Activated naive CD8-positive, alpha-beta T cell treated with anti-CD3 and anti-CD28 coated beads, Interleukin-2, amount 50 U/mL, for 24 hours (primary cell): Measurements from ENCODE around the gene VN1R4.
A peak's percentile ranks its signal among the peaks of the same experiment; 100 is the strongest.
"Not testable (repeated sequence)": the region's sequence is repeated elsewhere in the genome, so short reads cannot be mapped to it uniquely, and the experiment has no call there.

Experiments
- ATAC-seq: fragments of 150-1000 bp; cut with Tn5 transposase; one replicate; pipeline ENCODE4 v1.10.0; 2021
- DNase-seq: peaks from one replicate; pipeline ENCODE4 v3.0.0; 2021
- H3K27ac Mint-ChIP-seq: one replicate; pipeline ENCODE4 v1.8.0; 2021; ENCODE audit warnings: mild to moderate bottlenecking, mixed read lengths
- H3K27me3 Mint-ChIP-seq: one replicate; pipeline ENCODE4 v1.8.0; 2021; ENCODE audit warnings: mixed read lengths
- H3K36me3 Mint-ChIP-seq: one replicate; pipeline ENCODE4 v1.8.0; 2021; ENCODE audit warnings: low read depth, mixed read lengths
- H3K4me1 Mint-ChIP-seq: one replicate; pipeline ENCODE4 v1.8.0; 2021; ENCODE audit warnings: mixed read lengths
- H3K4me3 Mint-ChIP-seq: one replicate; pipeline ENCODE4 v1.8.0; 2021; ENCODE audit warnings: mild to moderate bottlenecking, moderate library complexity, mixed read lengths
- H3K9me3 Mint-ChIP-seq: one replicate; pipeline ENCODE4 v1.8.0; 2021; ENCODE audit warnings: mixed read lengths

VN1R4 gene, protein sequence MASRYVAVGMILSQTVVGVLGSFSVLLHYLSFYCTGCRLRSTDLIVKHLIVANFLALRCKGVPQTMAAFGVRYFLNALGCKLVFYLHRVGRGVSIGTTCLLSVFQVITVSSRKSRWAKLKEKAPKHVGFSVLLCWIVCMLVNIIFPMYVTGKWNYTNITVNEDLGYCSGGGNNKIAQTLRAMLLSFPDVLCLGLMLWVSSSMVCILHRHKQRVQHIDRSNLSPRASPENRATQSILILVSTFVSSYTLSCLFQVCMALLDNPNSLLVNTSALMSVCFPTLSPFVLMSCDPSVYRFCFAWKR

DNA sequence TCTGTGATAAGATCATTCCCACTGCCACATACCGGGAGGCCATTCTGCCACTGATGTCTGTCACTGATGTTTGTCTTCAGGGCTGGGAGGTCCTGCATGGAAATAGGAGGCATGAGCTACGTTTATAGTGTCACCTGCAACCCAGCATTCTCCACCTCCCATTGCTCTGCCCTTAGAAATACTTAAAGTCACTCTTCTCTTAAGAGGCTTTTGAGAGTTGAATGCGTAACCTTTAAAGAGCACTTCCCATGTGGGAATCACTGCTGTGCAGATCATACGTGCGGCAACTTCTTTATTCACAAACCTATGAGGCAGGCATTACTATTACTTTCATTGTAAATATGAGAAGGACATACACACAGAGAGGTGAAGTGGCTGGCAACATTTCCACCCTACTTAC lies at the start of gene VN1R4:
Gene VN1R4, minus strand, starts transcription at position 101 of the 400 bp plus-strand sequence. Its CDS starts 58 bp downstream, at position 43.
- Mint-ChIP-seq H3K36me3 (peaks cover 12% of the 10 kb centered on the region), H3K9me3 (peaks cover 55% of the 10 kb centered on the region)
- not testable (repeated sequence) for ATAC-seq, H3K27ac Mint-ChIP-seq, H3K4me3 Mint-ChIP-seq, H3K27me3 Mint-ChIP-seq, DNase-seq, H3K4me1 Mint-ChIP-seq

- peaks cover 13% of the 10 kb centered on the region for H3K36me3 Mint-ChIP-seq
- H3K27me3 Mint-ChIP-seq, result peaks cover 19% of the 10 kb centered on the region
- H3K27ac Mint-ChIP-seq, result no peak overlapping the region
- no peaks in the 10 kb centered on the region for H3K4me1 Mint-ChIP-seq
- no peak for ATAC-seq
- no peak for DNase-seq
- no peak overlapping the region for H3K4me3 Mint-ChIP-seq
- peaks cover 48% of the 10 kb centered on the region for H3K9me3 Mint-ChIP-seq
These were observed 44.4 kb upstream of the VN1R4 start for GRCh38 chr19:53311897-53312296.

DNA sequence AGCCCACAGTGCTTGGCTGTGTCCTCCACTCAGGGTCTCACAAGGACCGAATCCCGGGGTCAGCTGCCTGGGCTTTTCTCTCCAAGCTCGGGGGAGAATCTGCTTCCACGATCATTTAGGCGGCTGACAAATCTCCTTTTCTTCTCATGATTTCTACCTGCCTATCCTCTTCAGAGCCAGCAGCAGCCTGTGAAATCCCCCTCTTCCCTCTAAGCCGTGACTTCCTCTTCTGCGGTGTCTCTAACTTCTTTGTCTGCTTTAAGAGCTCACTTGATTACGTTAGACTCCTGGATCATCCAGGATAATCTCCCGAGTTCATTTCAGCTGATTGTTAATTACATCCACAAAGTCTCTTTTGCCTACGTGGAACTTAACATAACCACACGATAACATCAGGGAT lies 43.5 kb upstream of the VN1R4 start:
- peaks cover 25% of the 10 kb centered on the region for H3K27me3 Mint-ChIP-seq

DNA sequence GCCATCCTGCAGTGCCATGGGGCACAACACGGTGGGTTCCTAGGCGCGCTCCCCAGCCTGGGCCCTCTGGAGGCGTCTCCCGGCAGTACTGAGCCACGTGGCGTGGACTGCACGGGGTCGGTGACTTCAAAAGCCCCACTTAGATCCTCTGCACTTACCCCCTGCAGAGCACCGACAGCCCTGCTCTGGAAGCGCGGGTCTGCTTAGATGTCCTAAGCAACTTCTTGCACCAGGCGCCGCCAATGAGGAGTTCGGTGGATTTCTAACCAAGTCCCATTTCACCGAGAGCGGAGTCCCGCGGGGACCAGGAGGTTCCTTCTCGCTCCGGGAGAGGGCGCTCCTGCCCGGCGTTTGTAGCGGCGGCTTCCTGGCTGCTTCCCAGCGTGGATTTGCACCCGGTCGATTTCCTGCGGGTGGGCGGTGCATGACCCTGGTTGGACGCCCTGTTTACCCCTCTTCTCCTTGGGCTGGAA lies 40.9 kb upstream of the VN1R4 start:
- DNase-seq, result peak; percentile 5

More for the DNA sequence above, 43.5 kb upstream of the VN1R4 start:
- Mint-ChIP-seq H3K36me3 (peaks cover 13% of the 10 kb centered on the region), H3K27ac (no peak overlapping the region), H3K4me1 (no peaks in the 10 kb centered on the region), H3K4me3 (no peak overlapping the region), H3K9me3 (peaks cover 47% of the 10 kb centered on the region)
- no peak for DNase-seq
- no peak for ATAC-seq

DNA sequence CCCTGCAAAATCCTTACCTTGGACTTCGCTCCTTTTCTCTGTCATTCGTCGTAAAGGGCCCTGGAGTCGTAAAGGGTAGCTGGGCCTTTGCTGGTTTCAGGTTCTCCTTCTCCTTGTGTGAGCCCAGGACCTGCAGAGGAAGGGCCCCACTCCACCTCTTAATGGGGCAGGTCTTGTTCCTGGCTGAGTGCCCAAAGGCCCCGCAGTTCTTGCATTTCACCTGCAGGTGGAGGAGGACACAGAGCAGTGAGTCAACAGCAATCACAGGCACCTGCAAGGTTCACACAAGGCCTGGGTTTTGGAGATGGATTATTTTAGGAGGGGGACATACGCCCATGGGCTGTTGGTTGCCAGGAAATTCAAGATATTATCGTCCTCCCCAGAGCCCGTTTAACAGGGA lies 33.8 kb upstream of the VN1R4 start:
- H3K27me3 Mint-ChIP-seq, H3K36me3 Mint-ChIP-seq, H3K4me3 Mint-ChIP-seq, ATAC-seq, DNase-seq, H3K27ac Mint-ChIP-seq, H3K4me1 Mint-ChIP-seq: not testable (repeated sequence)
- H3K9me3 Mint-ChIP-seq, result peaks cover 35% of the 10 kb centered on the region

More for the DNA sequence above, 40.9 kb upstream of the VN1R4 start:
- Mint-ChIP-seq H3K4me3 (no peak overlapping the region), H3K27ac (no peak overlapping the region), H3K4me1 (no peaks in the 10 kb centered on the region), H3K9me3 (peaks cover 50% of the 10 kb centered on the region), H3K36me3 (peaks cover 15% of the 10 kb centered on the region), H3K27me3 (peaks cover 26% of the 10 kb centered on the region)
- no peak for ATAC-seq

- Mint-ChIP-seq H3K36me3 (peaks cover 5% of the 10 kb centered on the region), H3K27ac (no peak overlapping the region), H3K4me3 (no peak overlapping the region), H3K4me1 (no peaks in the 10 kb centered on the region), H3K27me3 (no peaks in the 10 kb centered on the region), H3K9me3 (peaks cover 41% of the 10 kb centered on the region)
- DNase-seq (no peak), ATAC-seq (no peak)
These were observed 27.4 kb upstream of the VN1R4 start for GRCh38 chr19:53294786-53295441.

- H3K27ac Mint-ChIP-seq, result no peak overlapping the region
- peaks cover 5% of the 10 kb centered on the region for H3K36me3 Mint-ChIP-seq
- peaks cover 46% of the 10 kb centered on the region for H3K9me3 Mint-ChIP-seq
- H3K4me3 Mint-ChIP-seq, result no peak overlapping the region
- no peaks in the 10 kb centered on the region for H3K4me1 Mint-ChIP-seq
- ATAC-seq (no peak), DNase-seq (no peak)
- H3K27me3 Mint-ChIP-seq, result no peaks in the 10 kb centered on the region
These were observed 23.4 kb upstream of the VN1R4 start for GRCh38 chr19:53290758-53291549.

GRCh38 chr19:53285087-53285486 lies 17.6 kb upstream of the VN1R4 start:
- ATAC-seq, result no peak
- Mint-ChIP-seq H3K4me3 (no peak overlapping the region), H3K27ac (no peak overlapping the region), H3K4me1 (no peaks in the 10 kb centered on the region), H3K27me3 (no peaks in the 10 kb centered on the region), H3K9me3 (peaks cover 24% of the 10 kb centered on the region), H3K36me3 (peaks cover 1% of the 10 kb centered on the region)
- no peak for DNase-seq

- not testable (repeated sequence) for H3K36me3 Mint-ChIP-seq, H3K27me3 Mint-ChIP-seq, H3K4me3 Mint-ChIP-seq, H3K4me1 Mint-ChIP-seq, H3K27ac Mint-ChIP-seq, ATAC-seq
- peaks cover 23% of the 10 kb centered on the region for H3K9me3 Mint-ChIP-seq
- peak; percentile 10 for DNase-seq
These were observed 14.4 kb upstream of the VN1R4 start for GRCh38 chr19:53281947-53282346.

DNA sequence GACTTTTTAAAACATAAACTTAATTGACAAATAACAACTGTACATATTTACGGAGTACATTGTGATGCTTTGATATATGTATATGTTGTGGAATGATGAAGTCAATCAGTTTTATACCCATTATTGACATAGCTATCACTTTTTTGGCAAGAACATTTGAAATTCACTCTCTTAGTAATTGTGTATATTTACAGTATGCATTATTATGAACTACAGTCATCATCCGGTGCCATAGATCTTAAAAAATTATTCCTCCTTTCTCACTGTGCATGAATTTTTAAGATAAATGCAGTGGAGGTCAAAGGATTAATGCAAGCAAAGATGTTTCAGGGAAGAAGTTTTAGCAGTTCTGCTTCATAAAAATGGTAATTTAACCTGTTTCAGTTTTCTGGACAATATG lies 8.0 kb upstream of the VN1R4 start:
- no peak for ATAC-seq
- Mint-ChIP-seq H3K4me3 (no peak overlapping the region), H3K27me3 (no peaks in the 10 kb centered on the region), H3K27ac (no peak overlapping the region), H3K9me3 (peaks cover 52% of the 10 kb centered on the region), H3K4me1 (no peaks in the 10 kb centered on the region), H3K36me3 (peaks cover 6% of the 10 kb centered on the region)
- DNase-seq, result no peak

- Mint-ChIP-seq H3K36me3 (peaks cover 11% of the 10 kb centered on the region), H3K9me3 (peaks cover 50% of the 10 kb centered on the region), H3K4me3 (no peak overlapping the region), H3K27me3 (no peaks in the 10 kb centered on the region), H3K27ac (no peak overlapping the region), H3K4me1 (no peaks in the 10 kb centered on the region)
- ATAC-seq (no peak), DNase-seq (no peak)
These were observed 4.5 kb upstream of the VN1R4 start for GRCh38 chr19:53272044-53272443.

- H3K4me1 Mint-ChIP-seq, H3K27me3 Mint-ChIP-seq, ATAC-seq, H3K4me3 Mint-ChIP-seq, DNase-seq, H3K27ac Mint-ChIP-seq: not testable (repeated sequence)
- Mint-ChIP-seq H3K9me3 (peaks cover 56% of the 10 kb centered on the region), H3K36me3 (peaks cover 12% of the 10 kb centered on the region)
These were observed 2.3 kb upstream of the VN1R4 start for GRCh38 chr19:53269861-53270260.

DNA sequence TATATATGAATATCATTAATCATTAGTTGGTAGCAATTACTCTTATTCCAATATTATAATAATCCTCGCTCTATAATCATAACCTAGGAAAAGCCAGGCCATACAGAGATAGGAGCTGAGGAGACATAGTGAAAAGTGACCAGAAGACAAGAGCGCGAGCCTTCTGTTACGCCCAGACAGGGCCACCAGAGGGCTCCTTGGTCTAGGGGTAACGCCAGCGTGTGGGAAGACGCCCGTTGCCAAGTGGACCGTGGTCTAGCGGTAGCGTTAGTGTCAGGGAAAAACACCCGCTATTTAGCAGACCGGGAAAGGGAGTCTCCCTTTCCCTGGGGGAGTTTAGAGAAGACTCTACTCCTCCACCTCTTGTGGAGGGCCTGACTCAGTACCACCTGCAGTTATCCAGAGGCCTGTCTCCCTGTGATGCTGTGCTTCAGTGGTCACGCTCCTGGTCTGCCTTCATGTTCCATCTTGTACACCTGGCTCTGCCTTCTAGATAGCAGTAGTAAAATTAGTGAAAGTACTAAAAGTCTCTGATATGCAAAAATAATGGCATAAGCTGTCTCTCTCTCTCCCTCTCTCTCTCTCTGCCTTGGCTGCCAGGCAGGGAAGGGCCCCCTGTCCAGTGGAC lies 9.7 kb downstream of the VN1R4 start, which contains the start of gene VN1R2:
Gene VN1R2, plus strand, starts transcription at position 578 of the 628 bp plus-strand sequence. CDS start 84 bp downstream, outside the sequence.
- ATAC-seq, DNase-seq, H3K27ac Mint-ChIP-seq, H3K27me3 Mint-ChIP-seq, H3K4me3 Mint-ChIP-seq: not testable (repeated sequence)
- Mint-ChIP-seq H3K9me3 (peaks cover 54% of the 10 kb centered on the region), H3K36me3 (peaks cover 26% of the 10 kb centered on the region), H3K4me1 (peaks cover 14% of the 10 kb centered on the region)
